SK-N-SH treated with all-trans-retinoic acid at 6 μM for 48 hours (cell line): ENCODE results near the gene ADK.
"Not testable (repeated sequence)": the region's sequence is repeated elsewhere in the genome, so short reads cannot be mapped to it uniquely, and the experiment has no call there.

Experiments
- ATAC-seq: fragments of 200-7000 bp; cut with Tn5 transposase; 3 replicates; pipeline ENCODE4 v1.9.1; 2020; ENCODE audit warnings: mild to moderate bottlenecking, moderate library complexity
- ARNTL ChIP-seq: fragments of 450-650 bp; formaldehyde crosslinking; IDR thresholded peaks from 2 replicates; pipeline ENCODE4 v1.5.0; 2020; ENCODE audit warnings: low read depth, mild to moderate bottlenecking, moderate library complexity, borderline replicate concordance
- BACH2 ChIP-seq: fragments of 250-450 bp; sonication (Bioruptor Pico); IDR thresholded peaks from 2 replicates; pipeline ENCODE4 v1.9.0; 2021; ENCODE audit warnings: mild to moderate bottlenecking, borderline replicate concordance
- CSDC2 ChIP-seq: fragments of 250-450 bp; sonication (Bioruptor Pico); IDR thresholded peaks from 2 replicates; pipeline ENCODE4 v1.5.0; 2020; ENCODE audit warnings: mild to moderate bottlenecking, moderate library complexity
- ESRRG ChIP-seq: fragments of 250-450 bp; sonication (Bioruptor Pico); IDR thresholded peaks from 2 replicates; pipeline ENCODE4 v1.6.1; 2021; ENCODE audit warnings: mild to moderate bottlenecking
- GLIS3 ChIP-seq: fragments of 250-450 bp; sonication (Bioruptor Pico); IDR thresholded peaks from 2 replicates; pipeline ENCODE4 v1.5.0; 2020; ENCODE audit warnings: mild to moderate bottlenecking, moderate library complexity
- ISL1 ChIP-seq: fragments of 250-450 bp; sonication (Bioruptor Pico); IDR thresholded peaks from 2 replicates; pipeline ENCODE4 v2.1.2; 2022; ENCODE audit warnings: mild to moderate bottlenecking, moderate library complexity
- OSR1 ChIP-seq: fragments of 250-450 bp; sonication (Bioruptor Pico); IDR thresholded peaks from 2 replicates; pipeline ENCODE4 v1.8.0; 2022; ENCODE audit warnings: moderate library complexity, mild to moderate bottlenecking, inconsistent platforms
- PPARA ChIP-seq: fragments of 250-450 bp; sonication (Bioruptor Pico); IDR thresholded peaks from 2 replicates; pipeline ENCODE4 v1.5.0; 2020; ENCODE audit warnings: mild to moderate bottlenecking, borderline replicate concordance
- SNAI2 ChIP-seq: fragments of 250-450 bp; sonication (Bioruptor Pico); IDR thresholded peaks from 2 replicates; pipeline ENCODE4 v1.5.0; 2020; ENCODE audit warnings: mild to moderate bottlenecking, moderate library complexity
- TCF4 ChIP-seq: fragments of 250-450 bp; sonication (Bioruptor Pico); IDR thresholded peaks from 2 replicates; pipeline ENCODE4 v1.8.0; 2021; ENCODE audit warnings: mild to moderate bottlenecking, moderate library complexity, borderline replicate concordance
- ZC3H10 ChIP-seq: fragments of 250-450 bp; sonication (Bioruptor Pico); IDR thresholded peaks from 2 replicates; pipeline ENCODE4 v1.5.1; 2021; ENCODE audit warnings: mild to moderate bottlenecking, moderate library complexity
- ZFP3 ChIP-seq: fragments of 250-450 bp; sonication (Bioruptor Pico); IDR thresholded peaks from 2 replicates; pipeline ENCODE4 v1.5.0; 2020; ENCODE audit warnings: mild to moderate bottlenecking, moderate library complexity
- ZFP30 ChIP-seq: fragments of 450-650 bp; formaldehyde crosslinking; IDR thresholded peaks from 2 replicates; pipeline ENCODE4 v1.5.0; 2022; ENCODE audit warnings: mild to moderate bottlenecking, moderate library complexity
- ZNF565 ChIP-seq: fragments of 450-650 bp; formaldehyde crosslinking; conservative IDR thresholded peaks from 2 replicates; pipeline ENCODE4 v1.5.0; 2020; ENCODE audit warnings: low read depth, mild to moderate bottlenecking, moderate library complexity
- ZNF70 ChIP-seq: fragments of 450-650 bp; formaldehyde crosslinking; IDR thresholded peaks from 2 replicates; pipeline ENCODE4 v1.5.0; 2020; ENCODE audit warnings: mild to moderate bottlenecking, moderate library complexity
- ZNF8 ChIP-seq: fragments of 450-650 bp; formaldehyde crosslinking; IDR thresholded peaks from 2 replicates; pipeline ENCODE4 v1.5.0; 2020; ENCODE audit warnings: mild to moderate bottlenecking, moderate library complexity
- TF ChIP-seq, protein P1 (sequence below): fragments of 250-450 bp; sonication (Bioruptor Pico); IDR thresholded peaks from 2 replicates; pipeline ENCODE4 v1.8.0; 2021; ENCODE audit warnings: low read depth, mild to moderate bottlenecking, moderate library complexity, borderline replicate concordance
- TF ChIP-seq, protein P2 (sequence below): fragments of 250-450 bp; sonication (Bioruptor Pico); IDR thresholded peaks from 2 replicates; pipeline ENCODE4 v1.5.0; 2020; ENCODE audit warnings: mild to moderate bottlenecking, moderate library complexity
- TF ChIP-seq, protein P3 (sequence below): fragments of 250-450 bp; sonication (Bioruptor Pico); IDR thresholded peaks from 2 replicates; pipeline ENCODE4 v1.5.1; 2021; ENCODE audit warnings: mild to moderate bottlenecking, moderate library complexity
- TF ChIP-seq, protein P4 (sequence below): fragments of 250-450 bp; sonication (Bioruptor Pico); IDR thresholded peaks from 2 replicates; pipeline ENCODE4 v1.5.1; 2020; ENCODE audit warnings: low read depth, mild to moderate bottlenecking, moderate library complexity
- TF ChIP-seq, protein P5 (sequence below): fragments of 250-450 bp; sonication (Bioruptor Pico); IDR thresholded peaks from 2 replicates; pipeline ENCODE4 v1.8.0; 2020; ENCODE audit warnings: mild to moderate bottlenecking, moderate library complexity, borderline replicate concordance

Gene ADK

DNA sequence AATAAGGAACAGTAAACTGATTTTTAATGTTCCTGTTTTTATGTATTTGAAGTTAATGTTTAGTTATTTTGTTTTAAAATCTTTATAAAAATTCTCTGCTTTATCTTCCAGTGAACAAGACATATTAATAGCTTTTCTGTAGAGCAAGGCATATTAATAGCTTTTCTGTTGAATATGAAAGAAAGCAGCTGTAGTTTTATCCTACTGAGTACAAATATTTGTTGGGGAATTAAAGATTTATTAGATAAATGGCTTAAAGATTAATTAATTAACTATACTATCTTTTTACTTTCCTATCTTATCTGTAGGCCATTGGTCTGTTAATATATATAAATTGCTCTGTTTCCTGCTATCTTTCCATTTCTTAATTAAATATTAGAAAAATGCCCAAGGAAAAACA is 299.6 kb downstream of the ADK start (continued):
- TF ChIP-seq GLIS3 (CRISPR knock-in tag) (no peak), ZNF8 (CRISPR knock-in tag) (no peak), ISL1 (peak; percentile 83)

DNA sequence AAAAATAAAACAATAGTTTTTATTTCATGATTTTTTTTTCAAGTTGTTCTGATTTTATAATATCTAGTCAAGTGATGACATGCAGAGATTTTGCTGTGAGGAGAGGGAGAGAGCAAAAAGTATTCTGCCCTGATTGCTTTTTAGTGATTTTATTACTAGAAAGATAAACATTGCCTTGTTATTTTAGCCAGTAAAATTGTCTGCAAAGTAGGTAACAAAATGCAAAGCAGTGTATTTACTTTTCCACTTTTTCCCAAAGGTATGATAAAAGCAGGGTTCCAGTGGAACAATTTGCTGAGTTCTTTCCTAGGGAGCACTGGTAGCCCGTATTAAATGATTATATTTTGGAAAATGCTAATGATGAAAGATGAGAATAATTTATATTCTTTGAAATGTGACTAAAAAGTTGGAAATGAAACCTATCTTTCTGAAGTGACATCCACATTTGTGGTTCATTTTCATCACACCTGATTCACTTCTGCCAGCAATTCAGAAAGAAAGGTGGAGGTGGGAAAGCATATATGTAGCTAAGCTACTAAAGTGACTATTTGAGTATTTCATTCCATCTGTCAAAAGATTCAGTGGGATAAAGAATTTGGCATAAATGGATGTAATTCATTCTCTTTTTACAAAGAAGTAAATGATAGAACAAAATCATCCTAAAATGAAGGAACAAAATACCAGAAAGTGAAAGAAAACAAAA is 300.3 kb downstream of the ADK start:
- no peak for ATAC-seq
- TF ChIP-seq, protein P1, sequence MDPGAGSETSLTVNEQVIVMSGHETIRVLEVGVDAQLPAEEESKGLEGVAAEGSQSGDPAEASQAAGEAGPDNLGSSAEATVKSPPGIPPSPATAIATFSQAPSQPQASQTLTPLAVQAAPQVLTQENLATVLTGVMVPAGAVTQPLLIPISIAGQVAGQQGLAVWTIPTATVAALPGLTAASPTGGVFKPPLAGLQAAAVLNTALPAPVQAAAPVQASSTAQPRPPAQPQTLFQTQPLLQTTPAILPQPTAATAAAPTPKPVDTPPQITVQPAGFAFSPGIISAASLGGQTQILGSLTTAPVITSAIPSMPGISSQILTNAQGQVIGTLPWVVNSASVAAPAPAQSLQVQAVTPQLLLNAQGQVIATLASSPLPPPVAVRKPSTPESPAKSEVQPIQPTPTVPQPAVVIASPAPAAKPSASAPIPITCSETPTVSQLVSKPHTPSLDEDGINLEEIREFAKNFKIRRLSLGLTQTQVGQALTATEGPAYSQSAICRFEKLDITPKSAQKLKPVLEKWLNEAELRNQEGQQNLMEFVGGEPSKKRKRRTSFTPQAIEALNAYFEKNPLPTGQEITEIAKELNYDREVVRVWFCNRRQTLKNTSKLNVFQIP: no peak
- TF ChIP-seq, protein P2, sequence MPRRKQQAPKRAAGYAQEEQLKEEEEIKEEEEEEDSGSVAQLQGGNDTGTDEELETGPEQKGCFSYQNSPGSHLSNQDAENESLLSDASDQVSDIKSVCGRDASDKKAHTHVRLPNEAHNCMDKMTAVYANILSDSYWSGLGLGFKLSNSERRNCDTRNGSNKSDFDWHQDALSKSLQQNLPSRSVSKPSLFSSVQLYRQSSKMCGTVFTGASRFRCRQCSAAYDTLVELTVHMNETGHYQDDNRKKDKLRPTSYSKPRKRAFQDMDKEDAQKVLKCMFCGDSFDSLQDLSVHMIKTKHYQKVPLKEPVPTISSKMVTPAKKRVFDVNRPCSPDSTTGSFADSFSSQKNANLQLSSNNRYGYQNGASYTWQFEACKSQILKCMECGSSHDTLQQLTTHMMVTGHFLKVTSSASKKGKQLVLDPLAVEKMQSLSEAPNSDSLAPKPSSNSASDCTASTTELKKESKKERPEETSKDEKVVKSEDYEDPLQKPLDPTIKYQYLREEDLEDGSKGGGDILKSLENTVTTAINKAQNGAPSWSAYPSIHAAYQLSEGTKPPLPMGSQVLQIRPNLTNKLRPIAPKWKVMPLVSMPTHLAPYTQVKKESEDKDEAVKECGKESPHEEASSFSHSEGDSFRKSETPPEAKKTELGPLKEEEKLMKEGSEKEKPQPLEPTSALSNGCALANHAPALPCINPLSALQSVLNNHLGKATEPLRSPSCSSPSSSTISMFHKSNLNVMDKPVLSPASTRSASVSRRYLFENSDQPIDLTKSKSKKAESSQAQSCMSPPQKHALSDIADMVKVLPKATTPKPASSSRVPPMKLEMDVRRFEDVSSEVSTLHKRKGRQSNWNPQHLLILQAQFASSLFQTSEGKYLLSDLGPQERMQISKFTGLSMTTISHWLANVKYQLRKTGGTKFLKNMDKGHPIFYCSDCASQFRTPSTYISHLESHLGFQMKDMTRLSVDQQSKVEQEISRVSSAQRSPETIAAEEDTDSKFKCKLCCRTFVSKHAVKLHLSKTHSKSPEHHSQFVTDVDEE (CRISPR knock-in tag): no peak
- TF ChIP-seq ZNF70 (CRISPR knock-in tag): no peak

DNA sequence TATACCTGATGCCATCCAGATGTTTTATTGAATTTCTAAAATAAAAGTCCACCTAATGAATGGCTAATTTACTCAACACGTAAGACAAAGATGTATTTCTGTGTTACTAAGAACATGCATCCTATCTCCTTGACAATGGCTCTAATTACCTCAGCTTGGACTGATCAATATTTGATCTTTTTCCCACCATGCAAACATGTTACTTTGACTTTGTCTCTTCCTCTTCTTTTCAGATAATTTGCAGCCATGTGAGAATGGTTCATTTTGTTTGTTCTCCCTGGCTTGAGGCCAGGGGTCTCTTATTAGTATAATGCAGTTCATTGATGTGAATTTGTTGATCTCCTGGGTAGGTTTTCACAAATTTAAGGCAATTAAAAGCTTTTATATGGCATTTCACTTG is 302.1 kb downstream of the ADK start:
- no peak for ATAC-seq
- TF ChIP-seq ZC3H10 (CRISPR knock-in tag): no peak
- TF ChIP-seq ARNTL: no peak
- TF ChIP-seq, protein P3, sequence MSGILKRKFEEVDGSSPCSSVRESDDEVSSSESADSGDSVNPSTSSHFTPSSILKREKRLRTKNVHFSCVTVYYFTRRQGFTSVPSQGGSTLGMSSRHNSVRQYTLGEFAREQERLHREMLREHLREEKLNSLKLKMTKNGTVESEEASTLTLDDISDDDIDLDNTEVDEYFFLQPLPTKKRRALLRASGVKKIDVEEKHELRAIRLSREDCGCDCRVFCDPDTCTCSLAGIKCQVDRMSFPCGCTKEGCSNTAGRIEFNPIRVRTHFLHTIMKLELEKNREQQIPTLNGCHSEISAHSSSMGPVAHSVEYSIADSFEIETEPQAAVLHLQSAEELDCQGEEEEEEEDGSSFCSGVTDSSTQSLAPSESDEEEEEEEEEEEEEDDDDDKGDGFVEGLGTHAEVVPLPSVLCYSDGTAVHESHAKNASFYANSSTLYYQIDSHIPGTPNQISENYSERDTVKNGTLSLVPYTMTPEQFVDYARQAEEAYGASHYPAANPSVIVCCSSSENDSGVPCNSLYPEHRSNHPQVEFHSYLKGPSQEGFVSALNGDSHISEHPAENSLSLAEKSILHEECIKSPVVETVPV (CRISPR knock-in tag): no peak
- TF ChIP-seq TCF4 (CRISPR knock-in tag): no peak
- no peak for TF ChIP-seq ZNF565 (CRISPR knock-in tag)
- no peak for TF ChIP-seq ISL1
- TF ChIP-seq, protein P4, sequence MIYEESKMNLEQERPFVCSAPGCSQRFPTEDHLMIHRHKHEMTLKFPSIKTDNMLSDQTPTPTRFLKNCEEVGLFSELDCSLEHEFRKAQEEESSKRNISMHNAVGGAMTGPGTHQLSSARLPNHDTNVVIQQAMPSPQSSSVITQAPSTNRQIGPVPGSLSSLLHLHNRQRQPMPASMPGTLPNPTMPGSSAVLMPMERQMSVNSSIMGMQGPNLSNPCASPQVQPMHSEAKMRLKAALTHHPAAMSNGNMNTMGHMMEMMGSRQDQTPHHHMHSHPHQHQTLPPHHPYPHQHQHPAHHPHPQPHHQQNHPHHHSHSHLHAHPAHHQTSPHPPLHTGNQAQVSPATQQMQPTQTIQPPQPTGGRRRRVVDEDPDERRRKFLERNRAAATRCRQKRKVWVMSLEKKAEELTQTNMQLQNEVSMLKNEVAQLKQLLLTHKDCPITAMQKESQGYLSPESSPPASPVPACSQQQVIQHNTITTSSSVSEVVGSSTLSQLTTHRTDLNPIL: no peak
- no peak for TF ChIP-seq GLIS3 (CRISPR knock-in tag)
- TF ChIP-seq BACH2 (CRISPR knock-in tag): no peak
- TF ChIP-seq, protein P5, sequence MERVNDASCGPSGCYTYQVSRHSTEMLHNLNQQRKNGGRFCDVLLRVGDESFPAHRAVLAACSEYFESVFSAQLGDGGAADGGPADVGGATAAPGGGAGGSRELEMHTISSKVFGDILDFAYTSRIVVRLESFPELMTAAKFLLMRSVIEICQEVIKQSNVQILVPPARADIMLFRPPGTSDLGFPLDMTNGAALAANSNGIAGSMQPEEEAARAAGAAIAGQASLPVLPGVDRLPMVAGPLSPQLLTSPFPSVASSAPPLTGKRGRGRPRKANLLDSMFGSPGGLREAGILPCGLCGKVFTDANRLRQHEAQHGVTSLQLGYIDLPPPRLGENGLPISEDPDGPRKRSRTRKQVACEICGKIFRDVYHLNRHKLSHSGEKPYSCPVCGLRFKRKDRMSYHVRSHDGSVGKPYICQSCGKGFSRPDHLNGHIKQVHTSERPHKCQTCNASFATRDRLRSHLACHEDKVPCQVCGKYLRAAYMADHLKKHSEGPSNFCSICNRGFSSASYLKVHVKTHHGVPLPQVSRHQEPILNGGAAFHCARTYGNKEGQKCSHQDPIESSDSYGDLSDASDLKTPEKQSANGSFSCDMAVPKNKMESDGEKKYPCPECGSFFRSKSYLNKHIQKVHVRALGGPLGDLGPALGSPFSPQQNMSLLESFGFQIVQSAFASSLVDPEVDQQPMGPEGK (CRISPR knock-in tag): no peak
- no peak for TF ChIP-seq ESRRG
- TF ChIP-seq ZNF8 (CRISPR knock-in tag): no peak
- no peak for TF ChIP-seq PPARA
- TF ChIP-seq ZFP30 (CRISPR knock-in tag): no peak
- no peak for TF ChIP-seq SNAI2
- TF ChIP-seq OSR1: no peak
- TF ChIP-seq, protein P1: no peak
- no peak for TF ChIP-seq CSDC2 (CRISPR knock-in tag)
- TF ChIP-seq ZFP3: no peak
- TF ChIP-seq, all 23 proteins: peak for 0

DNA sequence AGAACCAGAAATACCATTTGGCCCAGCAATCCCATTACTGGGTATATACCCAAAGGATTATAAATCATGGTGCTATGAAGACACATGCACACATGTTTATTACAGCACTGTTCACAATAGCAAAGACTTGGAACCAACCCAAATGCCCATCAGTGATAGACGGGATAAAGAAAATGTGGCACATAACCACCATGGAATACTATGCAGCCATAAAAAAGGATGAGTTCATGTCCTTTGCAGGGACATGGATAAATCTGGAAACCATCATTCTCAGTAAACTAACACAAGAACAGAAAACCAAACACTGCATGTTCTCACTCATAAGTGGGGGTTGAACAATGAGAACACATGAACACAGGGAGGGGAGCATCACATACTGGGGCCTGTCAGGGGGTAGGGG is 306.5 kb downstream of the ADK start:
- ATAC-seq: not testable (repeated sequence)
